Measurements from ENCODE around the gene NCKAP5. TPM values are rescaled to one million over a fixed set of nuclear protein-coding genes. Genes with fewer than 3 reads are reported as not detected.

NCKAP5 gene
- total RNA-seq, 1 donor, result not detected

- no peak for DNase-seq (ENCODE audit: low read depth in 2 of 3, low spot score in 2 of 3)
Observed at GRCh38 chr2:132979339-132980093, 588.7 kb downstream of the NCKAP5 start.

- DNase-seq (ENCODE audit: low read depth in 2 of 3, low spot score in 2 of 3), result no peak
Observed at GRCh38 chr2:132978840-132979239, 589.4 kb downstream of the NCKAP5 start.

- DNase-seq (ENCODE audit: low read depth in 2 of 3, low spot score in 2 of 3), result no peak
Observed at GRCh38 chr2:132977812-132978529, 590.3 kb downstream of the NCKAP5 start.

- no peak for DNase-seq (ENCODE audit: low read depth in 2 of 3, low spot score in 2 of 3)
Observed at GRCh38 chr2:132975193-132976105, 592.8 kb downstream of the NCKAP5 start.

- no peak for DNase-seq (ENCODE audit: low read depth in 2 of 3, low spot score in 2 of 3)
Observed at GRCh38 chr2:132974467-132975095, 593.7 kb downstream of the NCKAP5 start.

- DNase-seq (ENCODE audit: low read depth in 2 of 3, low spot score in 2 of 3), result no peak
Observed at GRCh38 chr2:132971310-132972061, 596.8 kb downstream of the NCKAP5 start.

GRCh38 chr2:132969371-132969985, 598.8 kb downstream of the NCKAP5 start:
- DNase-seq (ENCODE audit: low read depth in 2 of 3, low spot score in 2 of 3), result no peak

- DNase-seq (ENCODE audit: low read depth in 2 of 3, low spot score in 2 of 3), result no peak
Observed at GRCh38 chr2:132965460-132965859, 602.8 kb downstream of the NCKAP5 start.

- DNase-seq (ENCODE audit: low read depth in 2 of 3, low spot score in 2 of 3), result no peak
Observed at GRCh38 chr2:132963161-132963560, 605.1 kb downstream of the NCKAP5 start.

- no peak for DNase-seq (ENCODE audit: low read depth in 2 of 3, low spot score in 2 of 3)
Observed at GRCh38 chr2:132958887-132959286, 609.4 kb downstream of the NCKAP5 start.

GRCh38 chr2:132955871-132956615, 612.2 kb downstream of the NCKAP5 start:
- DNase-seq (ENCODE audit: low read depth in 2 of 3, low spot score in 2 of 3), result no peak

- no peak for DNase-seq (ENCODE audit: low read depth in 2 of 3, low spot score in 2 of 3)
Observed at GRCh38 chr2:132953771-132954170, 614.5 kb downstream of the NCKAP5 start.

GRCh38 chr2:132951008-132951714, 617.1 kb downstream of the NCKAP5 start:
- DNase-seq (ENCODE audit: low read depth in 2 of 3, low spot score in 2 of 3), result no peak

- no peak for DNase-seq (ENCODE audit: low read depth in 2 of 3, low spot score in 2 of 3)
Observed at GRCh38 chr2:132949108-132949507, 619.2 kb downstream of the NCKAP5 start.

GRCh38 chr2:132948211-132948610, 620.1 kb downstream of the NCKAP5 start:
- no peak for DNase-seq (ENCODE audit: low read depth in 2 of 3, low spot score in 2 of 3)

- DNase-seq (ENCODE audit: low read depth in 2 of 3, low spot score in 2 of 3), result no peak
Observed at GRCh38 chr2:132943829-132944228, 624.4 kb downstream of the NCKAP5 start.

- no peak for DNase-seq (ENCODE audit: low read depth in 2 of 3, low spot score in 2 of 3)
Observed at GRCh38 chr2:132941296-132942020, 626.8 kb downstream of the NCKAP5 start.
